Measurements from ENCODE around the gene GRM7. TPM values are rescaled to one million over a fixed set of nuclear protein-coding genes. Genes with fewer than 3 reads are reported as not detected.

The GRM7 gene
- total and polyA plus RNA-seq, 4 experiments from 2014 or later, result not detected

DNA sequence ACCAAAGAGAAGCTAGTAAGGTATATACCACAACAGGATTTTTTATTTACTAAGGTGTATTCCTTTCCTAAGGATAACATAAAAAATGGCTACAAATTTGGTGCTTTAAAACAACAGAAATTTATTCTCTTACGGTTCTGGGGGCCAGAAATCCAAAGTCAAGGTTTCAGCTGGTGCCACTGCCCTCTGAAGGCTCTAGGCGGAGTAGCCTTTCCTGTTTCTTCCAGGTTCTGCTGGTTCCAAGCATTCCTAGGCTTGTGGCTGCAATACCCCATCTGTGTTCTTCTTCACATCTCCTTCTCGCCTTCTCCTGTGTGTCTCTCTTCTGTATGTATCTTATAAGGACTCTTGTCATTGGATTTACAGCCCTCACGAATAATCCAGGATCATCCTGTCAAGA lies 549.9 kb downstream of the GRM7 start:
- POLR2A ChIA-PET (ENCODE audit: partially characterized antibody), result no interaction called here
- Mint-ChIP-seq H3K27ac (no peak overlapping the region), H3K27me3 (no peaks in the 10 kb centered on the region), H3K9me3 (peaks cover 0 to 2% (median 0%) of the 10 kb centered on the region in 8 donors), H3K4me1 (no peaks in the 10 kb centered on the region), H3K4me3 (no peak overlapping the region), H3K36me3 (no peaks in the 10 kb centered on the region)
- H3K36me3 ChIP-seq (ENCODE audit: insufficient read depth, low read length), result no peaks in the 10 kb centered on the region
- CTCF ChIA-PET (ENCODE audit: partially characterized antibody), result no interaction called here
- no peaks in the 10 kb centered on the region for H3K9me3 ChIP-seq (ENCODE audit: control insufficient read depth in 1 of 2, low read length in 2 of 2)
- no peak overlapping the region for H3K4me3 ChIP-seq (ENCODE audit: low read length in 2 of 2)
- H3K27me3 ChIP-seq (ENCODE audit: insufficient read depth, low read length), result no peaks in the 10 kb centered on the region
- H3K27ac ChIP-seq (ENCODE audit: low read depth, low read length), result no peak overlapping the region
- no peaks in the 10 kb centered on the region for H3K4me1 ChIP-seq (ENCODE audit: insufficient read depth, low read length)
- no peak for DNase-seq
- intact Hi-C loops (cut with micrococcal nuclease), result no loop called here

DNA sequence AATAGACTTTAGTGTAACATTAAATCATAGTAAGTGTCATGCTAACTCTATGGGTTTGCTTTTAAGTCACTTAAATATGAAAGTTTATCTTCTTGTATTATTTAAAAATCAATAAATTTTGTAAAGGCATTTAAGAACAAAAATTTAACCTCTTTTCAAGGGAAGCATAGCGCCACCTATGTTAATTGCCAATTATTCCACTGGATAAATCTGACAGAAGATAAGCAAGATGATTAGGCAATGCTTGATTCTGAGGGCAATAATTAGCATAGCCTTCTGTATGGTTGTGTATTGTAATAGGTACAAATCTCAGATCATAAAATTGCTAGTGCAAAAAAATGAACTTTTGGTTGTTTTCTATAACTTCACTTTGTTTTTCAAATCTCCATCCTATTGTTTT lies 560.1 kb downstream of the GRM7 start:
- no peak for DNase-seq
- no peak overlapping the region for H3K4me3 Mint-ChIP-seq
- no peak overlapping the region for H3K27ac Mint-ChIP-seq
- Histone ChIP-seq H3K4me3 (ENCODE audit: low read length in 2 of 2) (no peak overlapping the region), H3K9me3 (ENCODE audit: control insufficient read depth in 1 of 2, low read length in 2 of 2) (no peaks in the 10 kb centered on the region), H3K4me1 (ENCODE audit: insufficient read depth, low read length) (no peaks in the 10 kb centered on the region), H3K27ac (ENCODE audit: low read depth, low read length) (no peak overlapping the region), H3K27me3 (ENCODE audit: insufficient read depth, low read length) (no peaks in the 10 kb centered on the region), H3K36me3 (ENCODE audit: insufficient read depth, low read length) (no peaks in the 10 kb centered on the region)
- no peaks in the 10 kb centered on the region for H3K36me3 Mint-ChIP-seq
- CTCF ChIA-PET (ENCODE audit: partially characterized antibody), result no interaction called here
- H3K4me1 Mint-ChIP-seq, result no peaks in the 10 kb centered on the region
- H3K9me3 Mint-ChIP-seq, result peaks cover 0 to 2% (median 0%) of the 10 kb centered on the region in 8 donors
- POLR2A ChIA-PET (ENCODE audit: partially characterized antibody), result no interaction called here
- no peaks in the 10 kb centered on the region for H3K27me3 Mint-ChIP-seq
- intact Hi-C loops (cut with micrococcal nuclease), result no loop called here

DNA sequence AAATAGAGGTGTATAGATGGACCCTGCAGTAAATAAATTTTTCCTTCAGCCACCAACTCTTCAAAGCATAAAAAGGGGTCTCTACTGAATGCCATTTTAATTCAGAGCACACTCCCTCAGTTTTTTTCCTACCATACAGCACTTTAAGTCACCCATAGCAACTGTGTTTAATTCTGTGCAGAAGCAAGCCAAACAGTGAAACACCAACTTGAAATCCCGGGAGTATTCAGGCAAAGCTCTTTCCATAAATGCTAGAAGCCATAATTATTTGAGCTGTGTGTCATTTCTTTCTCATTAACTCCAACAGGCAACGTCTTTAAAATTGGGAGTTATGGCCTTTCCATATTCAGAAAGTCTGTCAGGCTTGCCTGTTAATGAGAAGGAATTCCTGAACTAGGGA lies 562.1 kb downstream of the GRM7 start:
- Histone ChIP-seq H3K9me3 (ENCODE audit: control insufficient read depth in 1 of 2, low read length in 2 of 2) (no peaks in the 10 kb centered on the region), H3K27me3 (ENCODE audit: insufficient read depth, low read length) (no peaks in the 10 kb centered on the region), H3K4me1 (ENCODE audit: insufficient read depth, low read length) (no peaks in the 10 kb centered on the region), H3K4me3 (ENCODE audit: low read length in 2 of 2) (no peak overlapping the region), H3K27ac (ENCODE audit: low read depth, low read length) (no peak overlapping the region), H3K36me3 (ENCODE audit: insufficient read depth, low read length) (no peaks in the 10 kb centered on the region)
- Mint-ChIP-seq H3K4me3 (no peak overlapping the region), H3K4me1 (no peaks in the 10 kb centered on the region), H3K27me3 (no peaks in the 10 kb centered on the region), H3K27ac (no peak overlapping the region), H3K36me3 (no peaks in the 10 kb centered on the region), H3K9me3 (peaks cover 0 to 2% (median 0%) of the 10 kb centered on the region in 8 donors)
- DNase-seq, result no peak
- ChIA-PET CTCF (ENCODE audit: partially characterized antibody) (no interaction called here), POLR2A (ENCODE audit: partially characterized antibody) (no interaction called here)
- intact Hi-C loops (cut with micrococcal nuclease), result no loop called here

DNA sequence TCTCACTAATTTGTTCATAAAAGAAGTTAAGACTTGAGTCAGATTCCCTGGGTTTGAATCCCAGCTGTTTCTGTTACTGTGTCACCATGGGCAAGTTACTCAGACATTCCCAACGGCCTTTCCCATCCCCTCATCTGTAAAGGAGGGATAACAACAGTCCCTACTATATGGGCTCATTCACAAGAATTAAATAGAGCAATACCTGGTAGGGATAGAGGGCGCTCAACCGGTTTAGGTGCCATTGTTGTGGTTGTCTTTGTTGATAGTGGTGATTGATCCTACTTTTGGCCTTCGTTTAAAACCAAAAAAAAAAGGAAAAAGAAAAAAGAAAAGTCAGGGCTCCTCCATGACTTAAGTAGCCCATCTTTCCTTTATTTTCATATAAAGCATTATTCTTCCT lies 563.1 kb downstream of the GRM7 start:
- no peaks in the 10 kb centered on the region for H3K36me3 ChIP-seq (ENCODE audit: insufficient read depth, low read length)
- no peak for DNase-seq
- Mint-ChIP-seq H3K27me3 (no peaks in the 10 kb centered on the region), H3K9me3 (peaks cover 0 to 3% (median 0%) of the 10 kb centered on the region in 8 donors), H3K4me3 (no peak overlapping the region), H3K4me1 (no peaks in the 10 kb centered on the region), H3K27ac (no peak overlapping the region), H3K36me3 (no peaks in the 10 kb centered on the region)
- intact Hi-C loops (cut with micrococcal nuclease), result no loop called here
- no peaks in the 10 kb centered on the region for H3K9me3 ChIP-seq (ENCODE audit: control insufficient read depth in 1 of 2, low read length in 2 of 2)
- CTCF ChIA-PET (ENCODE audit: partially characterized antibody), result no interaction called here
- POLR2A ChIA-PET (ENCODE audit: partially characterized antibody), result no interaction called here
- no peaks in the 10 kb centered on the region for H3K27me3 ChIP-seq (ENCODE audit: insufficient read depth, low read length)
- no peak overlapping the region for H3K27ac ChIP-seq (ENCODE audit: low read depth, low read length)
- no peak overlapping the region for H3K4me3 ChIP-seq (ENCODE audit: low read length in 2 of 2)
- no peaks in the 10 kb centered on the region for H3K4me1 ChIP-seq (ENCODE audit: insufficient read depth, low read length)

DNA sequence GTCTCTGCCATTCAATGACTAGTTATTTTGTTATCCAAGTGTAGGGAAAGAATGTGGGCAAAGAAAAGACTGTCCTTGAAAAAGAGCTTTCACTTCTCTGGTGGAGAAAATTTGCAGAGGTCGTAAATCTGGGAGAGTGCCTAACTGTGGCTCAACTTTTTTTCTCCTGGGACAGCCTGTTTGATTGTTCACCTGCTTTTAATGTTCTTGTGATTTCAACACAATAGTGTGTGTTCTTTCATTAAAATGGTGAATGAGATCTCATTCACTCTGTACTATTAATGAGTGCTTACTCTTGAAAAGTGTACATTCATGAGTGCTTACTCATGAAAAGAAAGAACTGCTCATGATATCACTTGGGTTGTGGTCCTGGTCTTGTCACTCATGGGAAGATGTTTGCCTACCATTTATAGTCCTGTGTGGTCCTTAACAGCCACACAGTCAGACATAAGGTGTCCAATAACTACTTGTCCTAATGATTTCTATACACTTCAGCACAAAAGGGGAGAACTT lies 567.3 kb downstream of the GRM7 start:
- ChIA-PET CTCF (ENCODE audit: partially characterized antibody) (no interaction called here), POLR2A (ENCODE audit: partially characterized antibody) (no interaction called here)
- Histone ChIP-seq H3K27me3 (ENCODE audit: insufficient read depth, low read length) (no peaks in the 10 kb centered on the region), H3K27ac (ENCODE audit: low read depth, low read length) (no peak overlapping the region), H3K36me3 (ENCODE audit: insufficient read depth, low read length) (no peaks in the 10 kb centered on the region), H3K4me3 (ENCODE audit: low read length in 2 of 2) (no peak overlapping the region), H3K9me3 (ENCODE audit: control insufficient read depth in 1 of 2, low read length in 2 of 2) (no peaks in the 10 kb centered on the region), H3K4me1 (ENCODE audit: insufficient read depth, low read length) (no peaks in the 10 kb centered on the region)
- no peaks in the 10 kb centered on the region for H3K36me3 Mint-ChIP-seq
- no peak for DNase-seq
- no peaks in the 10 kb centered on the region for H3K4me1 Mint-ChIP-seq
- no peak overlapping the region for H3K4me3 Mint-ChIP-seq
- intact Hi-C loops (cut with micrococcal nuclease), result no loop called here
- peaks cover 2 to 14% (median 6%) of the 10 kb centered on the region in 8 donors for H3K9me3 Mint-ChIP-seq
- H3K27me3 Mint-ChIP-seq, result no peaks in the 10 kb centered on the region
- H3K27ac Mint-ChIP-seq, result no peak overlapping the region

DNA sequence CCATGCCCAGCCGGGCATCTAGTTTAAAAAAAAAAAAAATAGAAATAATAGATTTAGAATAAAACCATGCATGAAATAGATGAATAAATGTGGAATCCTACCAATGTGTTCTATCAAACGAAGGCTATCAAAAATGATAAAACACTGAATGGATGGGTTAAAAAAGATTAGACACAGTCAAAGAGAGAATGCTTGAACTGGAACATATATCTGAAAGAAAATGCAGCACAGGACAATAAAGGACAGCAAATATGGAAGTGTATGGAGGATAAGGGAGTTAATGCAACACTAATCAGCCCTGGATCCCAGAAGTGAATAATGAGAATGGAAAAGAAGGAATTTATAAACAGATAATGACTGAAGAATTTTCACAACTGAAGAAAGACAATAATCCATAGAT lies 571.7 kb downstream of the GRM7 start:
- H3K27me3 ChIP-seq (ENCODE audit: insufficient read depth, low read length), result no peaks in the 10 kb centered on the region
- no peaks in the 10 kb centered on the region for H3K4me1 ChIP-seq (ENCODE audit: insufficient read depth, low read length)
- no peaks in the 10 kb centered on the region for H3K36me3 ChIP-seq (ENCODE audit: insufficient read depth, low read length)
- Mint-ChIP-seq H3K4me1 (no peaks in the 10 kb centered on the region), H3K4me3 (no peak overlapping the region), H3K27me3 (no peaks in the 10 kb centered on the region), H3K9me3 (peaks cover 2 to 19% (median 12%) of the 10 kb centered on the region in 8 donors), H3K36me3 (no peaks in the 10 kb centered on the region), H3K27ac (no peak overlapping the region)
- intact Hi-C loops (cut with micrococcal nuclease), result no loop called here
- H3K9me3 ChIP-seq (ENCODE audit: control insufficient read depth in 1 of 2, low read length in 2 of 2), result no peaks in the 10 kb centered on the region
- H3K4me3 ChIP-seq (ENCODE audit: low read length in 2 of 2), result no peak overlapping the region
- CTCF ChIA-PET (ENCODE audit: partially characterized antibody), result no interaction called here
- H3K27ac ChIP-seq (ENCODE audit: low read depth, low read length), result no peak overlapping the region
- POLR2A ChIA-PET (ENCODE audit: partially characterized antibody), result no interaction called here
- no peak for DNase-seq

DNA sequence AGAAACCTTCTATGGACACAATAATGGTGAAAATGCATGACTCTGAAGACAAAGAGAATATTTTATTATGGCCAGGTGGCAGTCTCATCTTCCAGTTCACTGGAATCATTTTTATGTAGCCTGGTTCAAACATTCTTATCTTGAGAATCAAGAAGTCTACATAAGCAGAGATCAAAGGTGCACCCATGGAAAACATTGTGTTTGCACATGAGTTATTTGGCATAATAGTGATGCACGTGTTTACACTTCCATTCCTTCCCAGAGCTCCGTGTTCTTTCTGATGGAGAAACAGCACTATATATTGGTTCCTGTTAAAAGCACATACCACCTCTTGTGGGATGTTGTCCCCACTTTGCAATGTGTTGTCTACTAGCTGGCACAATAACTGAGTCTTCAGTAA lies 572.2 kb downstream of the GRM7 start:
- no peak overlapping the region for H3K27ac ChIP-seq (ENCODE audit: low read depth, low read length)
- no peak overlapping the region for H3K4me3 ChIP-seq (ENCODE audit: low read length in 2 of 2)
- H3K36me3 ChIP-seq (ENCODE audit: insufficient read depth, low read length), result no peaks in the 10 kb centered on the region
- H3K9me3 ChIP-seq (ENCODE audit: control insufficient read depth in 1 of 2, low read length in 2 of 2), result no peaks in the 10 kb centered on the region
- Mint-ChIP-seq H3K27ac (no peak overlapping the region), H3K36me3 (no peaks in the 10 kb centered on the region), H3K4me1 (no peaks in the 10 kb centered on the region), H3K9me3 (peaks cover 2 to 19% (median 13%) of the 10 kb centered on the region in 8 donors), H3K4me3 (no peak overlapping the region), H3K27me3 (no peaks in the 10 kb centered on the region)
- ChIA-PET CTCF (ENCODE audit: partially characterized antibody) (no interaction called here), POLR2A (ENCODE audit: partially characterized antibody) (no interaction called here)
- no peaks in the 10 kb centered on the region for H3K27me3 ChIP-seq (ENCODE audit: insufficient read depth, low read length)
- DNase-seq, result no peak
- intact Hi-C loops (cut with micrococcal nuclease), result no loop called here
- H3K4me1 ChIP-seq (ENCODE audit: insufficient read depth, low read length), result no peaks in the 10 kb centered on the region

DNA sequence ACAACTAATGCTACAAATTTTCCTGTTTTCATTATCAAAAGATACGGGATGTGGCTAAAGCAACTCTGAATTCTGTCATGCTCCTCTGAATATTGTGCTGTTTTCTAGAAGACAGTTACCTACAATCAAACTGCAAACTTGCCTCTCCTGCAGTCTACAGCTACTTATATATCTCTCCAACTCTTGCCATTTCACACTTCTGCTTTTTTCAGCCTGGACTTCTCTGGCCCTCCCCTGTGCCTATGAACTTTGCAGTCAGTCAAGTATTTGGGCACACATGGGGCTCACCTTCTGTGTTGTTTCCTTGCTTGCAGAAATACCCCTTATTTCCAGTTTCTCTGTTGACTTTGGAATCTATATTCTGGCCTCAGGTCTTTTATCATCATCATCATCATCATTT lies 575.6 kb downstream of the GRM7 start:
- ChIA-PET POLR2A (ENCODE audit: partially characterized antibody) (no interaction called here), CTCF (ENCODE audit: partially characterized antibody) (no interaction called here)
- no peaks in the 10 kb centered on the region for H3K4me1 Mint-ChIP-seq
- no peak for DNase-seq
- Histone ChIP-seq H3K4me1 (ENCODE audit: insufficient read depth, low read length) (no peaks in the 10 kb centered on the region), H3K9me3 (ENCODE audit: control insufficient read depth in 1 of 2, low read length in 2 of 2) (no peaks in the 10 kb centered on the region), H3K36me3 (ENCODE audit: insufficient read depth, low read length) (no peaks in the 10 kb centered on the region), H3K4me3 (ENCODE audit: low read length in 2 of 2) (no peak overlapping the region), H3K27me3 (ENCODE audit: insufficient read depth, low read length) (no peaks in the 10 kb centered on the region), H3K27ac (ENCODE audit: low read depth, low read length) (no peak overlapping the region)
- no peaks in the 10 kb centered on the region for H3K27me3 Mint-ChIP-seq
- no peaks in the 10 kb centered on the region for H3K36me3 Mint-ChIP-seq
- H3K9me3 Mint-ChIP-seq, result peaks cover 0 to 20% (median 13%) of the 10 kb centered on the region in 8 donors
- no peak overlapping the region for H3K27ac Mint-ChIP-seq
- intact Hi-C loops (cut with micrococcal nuclease), result no loop called here
- no peak overlapping the region for H3K4me3 Mint-ChIP-seq

Measured in CD4-positive, alpha-beta memory T cell (primary cell).